Nephron (organoid): ENCODE measurements around the gene CCDC51.

Source experiments
- H3K27ac Mint-ChIP-seq, 3 experiments: 2 replicates each; pipeline ENCODE4 v1.8.0; 2020; ENCODE audit warnings: mixed read lengths in 3 of 3, mild to moderate bottlenecking in 2 of 3, moderate library complexity in 1 of 3
- H3K27me3 Mint-ChIP-seq: 2 replicates; pipeline ENCODE4 v1.8.0; 2021; ENCODE audit warnings: low read depth, mild to moderate bottlenecking, moderate library complexity, mixed read lengths
- H3K36me3 Mint-ChIP-seq: 2 replicates; pipeline ENCODE4 v1.8.0; 2020; ENCODE audit warnings: low read depth, mixed read lengths
- H3K4me1 Mint-ChIP-seq: 2 replicates; pipeline ENCODE4 v1.8.0; 2020; ENCODE audit warnings: mixed read lengths
- H3K4me3 Mint-ChIP-seq, 3 experiments: 2 replicates each; pipeline ENCODE4 v1.8.0; 2020; ENCODE audit warnings: mild to moderate bottlenecking in 3 of 3, mixed read lengths in 3 of 3, moderate library complexity in 2 of 3
- H3K9me3 Mint-ChIP-seq: 2 replicates; pipeline ENCODE4 v1.8.0; 2020; ENCODE audit warnings: mixed read lengths
- TF ChIP-seq, protein P1 (sequence below), 3 experiments: fragments of 200-600 bp; sonication (generic); IDR thresholded peaks; one replicate each; pipeline ENCODE4 v1.5.0; 2021; ENCODE audit warnings: antibody characterized with exemption in 3 of 3; ENCODE audit not compliant: unreplicated experiment in 3 of 3

The CCDC51 gene

DNA sequence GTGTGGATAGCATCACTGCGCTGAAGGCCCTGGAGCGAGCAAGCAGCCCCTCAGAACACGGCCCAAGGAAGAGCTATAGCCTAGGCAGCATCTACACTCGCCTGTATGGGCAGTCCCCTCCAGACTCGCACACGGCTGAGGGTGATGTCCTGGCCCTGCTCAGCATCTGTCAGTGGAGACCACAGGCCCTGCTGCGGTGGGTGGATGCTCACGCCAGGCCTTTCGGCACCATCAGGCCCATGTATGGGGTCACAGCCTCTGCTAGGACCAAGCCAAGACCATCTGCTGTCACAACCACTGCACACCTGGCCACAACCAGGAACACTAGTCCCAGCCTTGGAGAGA is 27.2 kb upstream of the CCDC51 start:
- H3K9me3 Mint-ChIP-seq, result no peaks in the 10 kb centered on the region
- H3K27me3 Mint-ChIP-seq, result no peaks in the 10 kb centered on the region
- peaks cover 21% of the 10 kb centered on the region for H3K4me1 Mint-ChIP-seq
- peak overlapping the region; percentile 96 to 98 (median 96) for H3K27ac Mint-ChIP-seq
- H3K4me3 Mint-ChIP-seq, result peak overlapping the region; percentile 32 to 71 (median 64)
- TF ChIP-seq, protein P1, sequence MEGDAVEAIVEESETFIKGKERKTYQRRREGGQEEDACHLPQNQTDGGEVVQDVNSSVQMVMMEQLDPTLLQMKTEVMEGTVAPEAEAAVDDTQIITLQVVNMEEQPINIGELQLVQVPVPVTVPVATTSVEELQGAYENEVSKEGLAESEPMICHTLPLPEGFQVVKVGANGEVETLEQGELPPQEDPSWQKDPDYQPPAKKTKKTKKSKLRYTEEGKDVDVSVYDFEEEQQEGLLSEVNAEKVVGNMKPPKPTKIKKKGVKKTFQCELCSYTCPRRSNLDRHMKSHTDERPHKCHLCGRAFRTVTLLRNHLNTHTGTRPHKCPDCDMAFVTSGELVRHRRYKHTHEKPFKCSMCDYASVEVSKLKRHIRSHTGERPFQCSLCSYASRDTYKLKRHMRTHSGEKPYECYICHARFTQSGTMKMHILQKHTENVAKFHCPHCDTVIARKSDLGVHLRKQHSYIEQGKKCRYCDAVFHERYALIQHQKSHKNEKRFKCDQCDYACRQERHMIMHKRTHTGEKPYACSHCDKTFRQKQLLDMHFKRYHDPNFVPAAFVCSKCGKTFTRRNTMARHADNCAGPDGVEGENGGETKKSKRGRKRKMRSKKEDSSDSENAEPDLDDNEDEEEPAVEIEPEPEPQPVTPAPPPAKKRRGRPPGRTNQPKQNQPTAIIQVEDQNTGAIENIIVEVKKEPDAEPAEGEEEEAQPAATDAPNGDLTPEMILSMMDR (IDR thresholded peaks at IDR 0.05; ENCODE audit: unreplicated experiment in 3 of 3), result no peak
- peaks cover 3% of the 10 kb centered on the region for H3K36me3 Mint-ChIP-seq

DNA sequence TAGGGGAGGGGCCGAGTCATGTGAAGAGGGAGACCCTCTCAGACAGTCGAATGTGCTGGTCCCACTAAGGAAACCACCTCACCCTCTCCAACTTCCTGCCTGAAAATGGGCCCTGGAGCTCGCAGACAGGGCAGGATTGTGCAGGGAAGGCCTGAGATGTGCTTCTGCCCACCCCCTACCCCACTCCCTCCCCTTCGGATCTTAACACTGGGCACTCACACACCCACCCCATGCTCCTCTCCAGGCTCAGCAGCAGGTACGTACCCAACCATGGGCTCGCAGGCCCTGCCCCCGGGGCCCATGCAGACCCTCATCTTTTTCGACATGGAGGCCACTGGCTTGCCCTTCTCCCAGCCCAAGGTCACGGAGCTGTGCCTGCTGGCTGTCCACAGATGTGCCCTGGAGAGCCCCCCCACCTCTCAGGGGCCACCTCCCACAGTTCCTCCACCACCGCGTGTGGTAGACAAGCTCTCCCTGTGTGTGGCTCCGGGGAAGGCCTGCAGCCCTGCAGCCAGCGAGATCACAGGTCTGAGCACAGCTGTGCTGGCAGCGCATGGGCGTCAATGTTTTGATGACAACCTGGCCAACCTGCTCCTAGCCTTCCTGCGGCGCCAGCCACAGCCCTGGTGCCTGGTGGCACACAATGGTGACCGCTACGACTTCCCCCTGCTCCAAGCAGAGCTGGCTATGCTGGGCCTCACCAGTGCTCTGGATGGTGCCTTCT is 26.6 kb upstream of the CCDC51 start:
- Mint-ChIP-seq H3K9me3 (no peaks in the 10 kb centered on the region), H3K4me1 (peaks cover 21% of the 10 kb centered on the region), H3K36me3 (peaks cover 3% of the 10 kb centered on the region), H3K27me3 (no peaks in the 10 kb centered on the region), H3K4me3 (peak overlapping the region; percentile 51 to 82 (median 64)), H3K27ac (peak overlapping the region; percentile 96 to 98 (median 96))
- TF ChIP-seq, protein P1 (IDR thresholded peaks at IDR 0.05; ENCODE audit: unreplicated experiment in 3 of 3), result no peak

DNA sequence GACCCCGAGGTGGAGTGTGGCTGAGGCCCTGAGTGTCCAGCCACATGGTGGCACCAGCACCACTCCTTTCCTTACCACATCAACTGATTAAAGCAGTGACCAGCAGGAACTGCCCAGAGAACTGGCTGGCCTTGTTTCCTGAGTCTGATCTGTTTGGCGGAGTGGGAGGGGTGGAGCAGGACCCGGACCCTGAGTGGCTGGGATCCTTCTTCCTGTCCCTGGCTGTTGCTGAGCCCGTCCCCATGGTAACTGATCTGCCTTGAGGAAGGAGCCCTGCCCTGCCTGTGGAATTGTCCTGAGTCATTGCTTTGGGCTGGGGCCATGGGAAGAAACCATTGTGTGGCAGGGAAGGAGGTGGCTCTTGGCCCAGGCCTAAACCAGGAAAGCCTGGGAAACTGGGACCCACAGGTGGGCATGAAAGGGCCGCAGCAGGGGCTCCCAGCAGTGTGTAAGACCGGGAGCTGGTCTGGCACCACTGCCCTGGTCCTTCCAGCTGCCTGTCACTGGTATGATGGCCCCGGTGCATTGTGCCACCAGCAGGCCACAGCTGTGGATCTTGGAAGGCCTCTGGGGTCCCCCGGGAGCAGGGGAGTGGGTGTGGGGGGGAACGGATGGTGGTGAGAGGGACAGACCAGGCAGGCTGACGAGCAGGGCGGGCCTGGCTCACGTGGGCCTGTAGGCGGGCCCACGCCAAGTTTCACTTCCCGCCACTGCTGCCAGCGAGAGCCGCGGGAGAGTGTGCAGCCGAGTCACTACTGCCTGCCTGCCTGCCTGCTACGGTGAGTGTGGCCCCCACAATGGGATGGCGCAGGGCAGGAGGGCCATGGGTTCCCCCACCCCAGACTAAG is 25.8 kb upstream of the CCDC51 start:
- H3K36me3 Mint-ChIP-seq, result peaks cover 9% of the 10 kb centered on the region
- TF ChIP-seq, protein P1 (IDR thresholded peaks at IDR 0.05; ENCODE audit: unreplicated experiment in 3 of 3), result peak; percentile 63 to 75 (median 66)
- H3K4me1 Mint-ChIP-seq, result peaks cover 21% of the 10 kb centered on the region
- peak overlapping the region; percentile 51 to 82 (median 60) for H3K4me3 Mint-ChIP-seq
- no peaks in the 10 kb centered on the region for H3K9me3 Mint-ChIP-seq
- no peaks in the 10 kb centered on the region for H3K27me3 Mint-ChIP-seq
- peak overlapping the region; percentile 96 to 98 (median 96) for H3K27ac Mint-ChIP-seq

DNA sequence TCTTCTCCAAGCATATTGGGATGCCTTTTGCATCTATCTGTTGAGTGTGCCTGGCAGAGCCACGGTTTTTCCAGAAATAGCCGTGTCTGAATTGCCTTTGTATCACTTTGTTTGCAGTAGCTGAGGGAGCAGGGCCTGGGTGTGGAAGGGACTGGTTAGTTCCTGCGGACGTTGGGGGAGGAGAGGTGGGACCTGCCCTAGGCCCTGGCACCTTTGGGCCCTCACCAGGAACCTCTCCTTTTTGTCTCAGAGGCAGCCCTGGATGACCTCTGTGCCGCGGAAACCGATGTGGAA is 25.3 kb upstream of the CCDC51 start:
- Mint-ChIP-seq H3K4me1 (peaks cover 20% of the 10 kb centered on the region), H3K9me3 (no peaks in the 10 kb centered on the region), H3K36me3 (peaks cover 12% of the 10 kb centered on the region), H3K4me3 (no peak overlapping the region), H3K27me3 (no peaks in the 10 kb centered on the region), H3K27ac (peak overlapping the region; percentile 96 to 98 (median 96))
- TF ChIP-seq, protein P1 (IDR thresholded peaks at IDR 0.05; ENCODE audit: unreplicated experiment in 3 of 3), result no peak

DNA sequence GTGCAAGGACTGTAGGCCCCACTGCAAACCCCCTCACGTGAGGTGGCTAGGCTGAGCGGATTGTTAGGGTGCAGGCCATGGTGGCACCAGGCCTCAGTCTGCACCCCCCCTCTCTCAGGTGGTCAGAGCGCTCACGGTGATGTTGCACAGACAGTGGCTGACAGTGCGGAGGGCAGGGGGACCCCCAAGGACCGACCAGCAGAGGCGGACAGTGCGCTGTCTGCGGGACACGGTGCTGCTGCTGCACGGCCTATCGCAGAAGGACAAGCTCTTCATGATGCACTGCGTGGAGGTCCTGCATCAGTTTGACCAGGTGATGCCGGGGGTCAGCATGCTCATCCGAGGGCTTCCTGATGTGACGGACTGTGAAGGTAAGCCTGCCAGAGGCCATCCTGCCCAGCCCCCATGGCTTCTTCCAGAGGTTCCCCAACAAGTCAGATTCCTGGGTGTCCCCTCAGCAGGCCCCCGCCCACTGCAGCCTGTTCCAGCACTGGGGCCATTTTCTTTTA is 24.8 kb upstream of the CCDC51 start:
- Mint-ChIP-seq H3K4me1 (peaks cover 16% of the 10 kb centered on the region), H3K36me3 (peaks cover 12% of the 10 kb centered on the region), H3K27me3 (no peaks in the 10 kb centered on the region), H3K9me3 (no peaks in the 10 kb centered on the region), H3K4me3 (no peak overlapping the region), H3K27ac (peak overlapping the region in 1 of 3 experiments; percentile 96)
- TF ChIP-seq, protein P1 (IDR thresholded peaks at IDR 0.05; ENCODE audit: unreplicated experiment in 3 of 3), result no peak
